Omental fat pad (tissue), 4 donors: ENCODE results near the gene ABCA12. TPM values are rescaled to one million over a fixed set of nuclear protein-coding genes. Genes with fewer than 3 reads are reported as not detected.

Experiments used
- ATAC-seq: fragments of 150-250 bp; one replicate; pipeline ENCODE4 v1.9.1; 2016; ENCODE audit warnings: mild to moderate bottlenecking, moderate library complexity; ENCODE audit not compliant: low FRiP score
- DNase-seq: peaks from one replicate; pipeline ENCODE4 v3.0.0-alpha.2; 2019; ENCODE audit warnings: low spot score
- total RNA-seq, 4 donors: library from RNA; depleted of rRNA; stranded (reverse); fragments of >200 nt; gene quantifications; one replicate each; pipeline ENCODE4 v1.1.0, GENCODE V29; 2016
- TF ChIP-seq, protein P1 (sequence below), 3 donors: fragments of 450-650 bp; IDR thresholded peaks; one replicate each; pipeline ENCODE4 v1.5.1; 2016 to 2017; ENCODE audit warnings: antibody characterized with exemption in 3 of 3, mild to moderate bottlenecking in 3 of 3, moderate library complexity in 2 of 3

The ABCA12 gene
- total RNA-seq, 4 donors from 2014 or later = not detected

DNA sequence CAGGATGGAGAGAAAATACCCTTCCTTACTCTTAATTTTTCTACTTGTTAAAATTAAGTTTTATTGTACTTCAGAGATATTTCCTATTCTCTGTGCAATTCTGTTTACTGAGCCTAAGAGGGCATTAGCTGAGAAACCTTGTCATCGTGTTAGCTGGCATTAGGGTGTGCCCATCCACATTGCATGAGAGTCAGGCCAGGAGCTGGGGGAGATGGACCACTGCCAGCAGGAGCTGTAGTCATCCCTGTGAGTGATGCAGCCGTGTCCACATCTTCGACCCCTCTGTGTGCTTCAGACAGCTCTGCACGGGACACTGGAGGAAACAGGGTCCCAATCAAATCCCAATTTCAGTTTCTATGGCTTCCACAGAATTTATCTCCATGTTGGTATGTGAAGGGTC lies 34.2 kb downstream of the ABCA12 start:
- DNase-seq (no peak), ATAC-seq (no peak)
- TF ChIP-seq, protein P1, sequence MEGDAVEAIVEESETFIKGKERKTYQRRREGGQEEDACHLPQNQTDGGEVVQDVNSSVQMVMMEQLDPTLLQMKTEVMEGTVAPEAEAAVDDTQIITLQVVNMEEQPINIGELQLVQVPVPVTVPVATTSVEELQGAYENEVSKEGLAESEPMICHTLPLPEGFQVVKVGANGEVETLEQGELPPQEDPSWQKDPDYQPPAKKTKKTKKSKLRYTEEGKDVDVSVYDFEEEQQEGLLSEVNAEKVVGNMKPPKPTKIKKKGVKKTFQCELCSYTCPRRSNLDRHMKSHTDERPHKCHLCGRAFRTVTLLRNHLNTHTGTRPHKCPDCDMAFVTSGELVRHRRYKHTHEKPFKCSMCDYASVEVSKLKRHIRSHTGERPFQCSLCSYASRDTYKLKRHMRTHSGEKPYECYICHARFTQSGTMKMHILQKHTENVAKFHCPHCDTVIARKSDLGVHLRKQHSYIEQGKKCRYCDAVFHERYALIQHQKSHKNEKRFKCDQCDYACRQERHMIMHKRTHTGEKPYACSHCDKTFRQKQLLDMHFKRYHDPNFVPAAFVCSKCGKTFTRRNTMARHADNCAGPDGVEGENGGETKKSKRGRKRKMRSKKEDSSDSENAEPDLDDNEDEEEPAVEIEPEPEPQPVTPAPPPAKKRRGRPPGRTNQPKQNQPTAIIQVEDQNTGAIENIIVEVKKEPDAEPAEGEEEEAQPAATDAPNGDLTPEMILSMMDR (IDR thresholded peaks at IDR 0.05) = no peak

DNA sequence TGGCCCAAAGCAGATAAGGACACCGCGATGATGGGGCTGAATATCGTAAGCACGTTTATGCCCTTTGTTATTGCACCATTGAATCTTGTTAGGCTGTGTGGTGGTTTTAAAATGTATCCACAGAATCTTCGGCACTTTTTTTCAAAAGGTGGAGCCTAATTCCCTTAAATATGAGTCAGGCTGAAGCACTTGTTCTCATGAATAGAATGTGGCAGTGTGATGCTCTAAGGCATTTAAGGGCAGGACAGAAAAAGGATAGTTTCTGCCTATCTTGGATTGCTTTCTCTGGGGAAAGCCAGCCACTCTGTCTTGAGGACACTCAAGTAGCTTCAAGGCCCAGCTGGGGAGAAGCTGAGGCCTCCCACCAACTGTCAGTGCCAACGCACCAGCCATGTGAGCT lies 39.6 kb downstream of the ABCA12 start:
- ATAC-seq = no peak
- no peak for DNase-seq
- TF ChIP-seq, protein P1 (IDR thresholded peaks at IDR 0.05) = no peak

DNA sequence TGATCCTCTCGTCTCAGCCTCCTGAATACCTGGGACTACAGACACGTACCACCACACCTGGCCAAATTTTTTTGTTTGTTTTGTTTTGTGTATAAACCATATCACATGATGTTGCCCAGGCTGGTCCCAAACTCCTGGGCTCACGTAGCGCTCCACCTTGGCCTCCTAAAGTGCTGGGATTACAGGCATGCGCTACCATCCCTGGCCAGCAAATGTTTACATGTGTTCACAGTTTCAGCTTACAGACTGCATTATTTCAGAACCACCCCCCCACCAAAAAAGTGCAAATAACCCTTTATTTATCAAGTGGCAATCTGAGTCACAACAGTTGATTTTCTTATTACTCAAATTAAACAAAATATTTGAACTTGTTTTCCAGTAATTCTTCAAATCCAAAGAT lies 54.3 kb downstream of the ABCA12 start:
- no peak for DNase-seq
- ATAC-seq = no peak

DNA sequence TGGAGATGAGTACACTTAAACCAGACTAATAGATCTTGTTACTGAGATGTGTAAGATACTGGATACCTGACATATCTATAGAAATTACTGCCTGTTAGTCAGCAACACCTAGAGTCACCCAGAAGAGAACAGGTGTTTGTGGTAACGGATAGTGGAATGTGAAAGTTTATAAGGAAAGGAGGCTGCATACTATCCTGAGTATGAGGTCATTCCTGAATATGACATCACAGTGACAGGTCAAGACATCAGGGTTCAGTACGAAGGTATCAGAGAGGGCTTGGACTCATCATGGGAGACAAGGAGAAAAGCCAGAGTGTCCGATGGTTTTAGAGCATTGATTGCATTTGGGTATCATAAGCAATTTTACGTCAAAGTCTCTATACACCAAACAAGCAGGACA lies 55.3 kb downstream of the ABCA12 start:
- DNase-seq (no peak), ATAC-seq (no peak)
- TF ChIP-seq, protein P1 (IDR thresholded peaks at IDR 0.05) = no peak

More for the DNA sequence above, 54.3 kb downstream of the ABCA12 start:
- TF ChIP-seq, protein P1 (IDR thresholded peaks at IDR 0.05) = no peak

DNA sequence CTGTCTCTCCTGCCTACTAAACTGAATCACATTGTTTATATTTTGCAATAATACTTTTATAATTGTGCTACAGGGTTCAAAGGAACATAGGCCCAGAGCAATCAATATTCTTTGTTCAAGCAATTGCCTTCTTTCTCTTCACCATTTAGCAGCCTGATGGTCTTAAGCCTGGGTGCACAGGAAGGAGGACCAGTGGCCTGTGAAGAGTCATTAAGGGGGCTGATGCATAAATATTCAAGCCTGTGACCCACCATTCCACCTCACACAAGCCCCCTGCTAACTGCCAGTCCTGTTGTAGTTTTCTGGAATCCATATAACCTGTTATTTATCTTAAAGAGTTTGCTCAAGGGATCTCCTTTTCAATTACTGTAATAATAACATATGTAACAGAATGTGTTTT lies 56.0 kb downstream of the ABCA12 start:
- DNase-seq (no peak), ATAC-seq (no peak)
- TF ChIP-seq, protein P1 (IDR thresholded peaks at IDR 0.05) = no peak

DNA sequence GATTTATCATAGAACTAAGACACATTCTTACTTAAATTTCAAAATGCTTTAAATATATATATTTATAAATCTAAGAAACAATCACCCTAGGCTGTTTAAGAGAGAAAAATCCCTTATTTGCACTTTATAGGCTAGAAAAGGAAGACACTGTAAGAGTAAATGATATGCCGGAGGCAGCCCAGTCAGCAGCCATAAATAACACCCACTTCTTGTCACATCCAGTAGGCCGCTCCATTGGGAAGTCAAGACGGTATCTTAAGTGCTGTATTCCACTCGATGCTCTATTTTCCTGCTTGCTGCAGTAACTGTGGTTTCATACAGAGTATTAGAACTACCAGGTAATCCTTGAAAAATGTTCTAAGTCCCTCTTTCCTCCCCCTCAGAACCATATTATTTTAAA lies 57.9 kb downstream of the ABCA12 start:
- TF ChIP-seq, protein P1 (IDR thresholded peaks at IDR 0.05) = no peak
- DNase-seq (no peak), ATAC-seq (no peak)

DNA sequence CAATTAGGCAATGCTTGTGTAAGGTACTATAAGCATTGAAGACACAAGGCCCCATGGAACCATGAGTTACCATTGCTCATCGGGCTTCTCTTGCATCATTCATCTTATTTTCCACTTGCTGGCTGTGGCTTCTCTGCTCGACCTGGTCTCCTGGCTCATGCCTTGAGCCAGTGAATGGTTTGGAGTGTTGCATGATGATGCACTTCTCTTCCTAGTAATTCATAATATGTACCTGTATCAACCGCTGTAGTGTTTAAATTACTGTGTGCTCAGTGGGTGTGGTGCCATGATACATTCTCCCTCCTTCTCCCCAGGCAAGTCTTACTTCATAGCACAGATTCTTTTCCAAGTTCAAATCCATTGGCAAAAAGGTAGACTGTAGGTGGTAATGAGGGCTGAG lies 66.8 kb downstream of the ABCA12 start:
- no peak for DNase-seq
- TF ChIP-seq, protein P1 (IDR thresholded peaks at IDR 0.05) = no peak
- no peak for ATAC-seq
